Osteoblast (primary cell): ENCODE results near the gene CSH1. TPM values are rescaled to one million over a fixed set of nuclear protein-coding genes. Genes with fewer than 3 reads are reported as not detected.
"Not testable (repeated sequence)": the region's sequence is repeated elsewhere in the genome, so short reads cannot be mapped to it uniquely, and the experiment has no call there.

ENCODE experiments used
- DNase-seq: peaks from one replicate; pipeline ENCODE4 v3.0.0; 2011; ENCODE audit warnings: low spot score, mixed read lengths; ENCODE audit not compliant: insufficient read length; ENCODE audit errors: missing footprints
- H2AFZ ChIP-seq: 2 replicates; pipeline ENCODE4 v1.6.0; 2011; ENCODE audit warnings: mild to moderate bottlenecking, low read length
- H3K27ac ChIP-seq: 2 replicates; pipeline ENCODE4 v1.5.1; 2011; ENCODE audit warnings: mild to moderate bottlenecking, low read depth, low read length, moderate library complexity
- H3K27me3 ChIP-seq: 2 replicates; pipeline ENCODE4 v1.6.0; 2012; ENCODE audit warnings: mild to moderate bottlenecking, control low read depth, inconsistent platforms, low read length, moderate library complexity; ENCODE audit not compliant: insufficient read depth
- H3K36me3 ChIP-seq: 2 replicates; pipeline ENCODE4 v1.5.1; 2011; ENCODE audit warnings: mild to moderate bottlenecking, low read length, control low read depth, moderate library complexity; ENCODE audit not compliant: insufficient read depth
- H3K4me1 ChIP-seq: 2 replicates; pipeline ENCODE4 v1.5.1; 2011; ENCODE audit warnings: mild to moderate bottlenecking, low read length, control low read depth, moderate library complexity; ENCODE audit not compliant: insufficient read depth
- H3K4me2 ChIP-seq: 2 replicates; pipeline ENCODE4 v1.6.0; 2011; ENCODE audit warnings: mild to moderate bottlenecking, low read length; ENCODE audit not compliant: insufficient read depth
- H3K4me3 ChIP-seq: fragments of 200-600 bp; sonication (generic); 3 replicates; pipeline ENCODE4 v1.5.1; 2012; ENCODE audit warnings: mild to moderate bottlenecking, low read length, inconsistent platforms; ENCODE audit not compliant: insufficient read depth
- H3K79me2 ChIP-seq: 2 replicates; pipeline ENCODE4 v1.6.0; 2012; ENCODE audit warnings: mild to moderate bottlenecking, low read length, control low read depth, inconsistent platforms; ENCODE audit not compliant: insufficient read depth
- H3K9me3 ChIP-seq: 2 replicates; pipeline ENCODE4 v1.5.1; 2011; ENCODE audit warnings: low read depth, low read length, control low read depth
- H4K20me1 ChIP-seq: 2 replicates; pipeline ENCODE4 v1.6.0; 2012; ENCODE audit warnings: mild to moderate bottlenecking, low read length, control low read depth; ENCODE audit not compliant: insufficient read depth
- total RNA-seq: library from RNA; depleted of rRNA; stranded (reverse); fragments of >200 nt; gene quantifications from 2 replicates; pipeline ENCODE4 v1.2.3, GENCODE V29; 2012
- TF ChIP-seq, protein P1 (sequence below): IDR thresholded peaks from 2 replicates; pipeline ENCODE4 v1.5.1; 2011; ENCODE audit warnings: mild to moderate bottlenecking, low read depth, low read length, moderate library complexity; ENCODE audit errors: extremely low read depth

CSH1 gene
- total RNA-seq, 1 donor: not detected

DNA sequence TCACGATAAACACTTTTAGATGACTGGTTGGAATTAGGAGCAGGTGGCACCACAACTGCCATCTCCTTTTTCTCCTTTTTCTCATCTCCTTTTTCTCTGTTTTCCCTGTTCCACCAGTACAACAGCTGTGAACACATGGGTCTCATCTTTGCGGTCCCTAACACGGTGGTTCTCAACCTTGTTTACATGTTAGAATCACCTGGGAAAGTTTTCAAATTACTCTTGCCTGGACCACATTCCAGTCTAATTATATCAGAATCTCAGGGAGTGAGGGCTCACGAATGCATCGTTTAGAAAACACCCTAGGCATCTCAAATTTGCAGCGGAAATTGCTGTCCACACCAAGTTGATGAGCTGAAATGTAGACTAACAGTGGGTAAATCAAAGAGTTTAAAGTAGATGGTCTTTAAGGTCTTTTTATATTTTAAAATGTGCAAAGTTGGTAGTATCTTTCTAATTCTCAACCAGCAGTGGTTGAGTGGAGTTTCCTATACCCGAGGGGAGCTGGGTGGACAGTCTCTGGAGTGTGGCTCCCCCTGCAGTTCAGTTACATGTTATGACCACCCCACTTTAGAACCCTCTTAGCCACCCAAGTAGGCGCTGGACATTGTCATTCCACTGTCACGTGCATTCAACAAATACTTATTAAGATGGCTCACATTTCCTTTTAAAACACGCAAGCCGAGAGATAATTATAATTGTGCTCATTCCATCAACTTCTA, 3.9 kb downstream of the CSH1 start:
- not testable (repeated sequence) for H3K4me1 ChIP-seq, H3K27ac ChIP-seq, H3K4me2 ChIP-seq, H2AFZ ChIP-seq, H3K27me3 ChIP-seq, H3K79me2 ChIP-seq, H3K9me3 ChIP-seq, H3K4me3 ChIP-seq, H3K36me3 ChIP-seq, H4K20me1 ChIP-seq
- TF ChIP-seq, protein P1, sequence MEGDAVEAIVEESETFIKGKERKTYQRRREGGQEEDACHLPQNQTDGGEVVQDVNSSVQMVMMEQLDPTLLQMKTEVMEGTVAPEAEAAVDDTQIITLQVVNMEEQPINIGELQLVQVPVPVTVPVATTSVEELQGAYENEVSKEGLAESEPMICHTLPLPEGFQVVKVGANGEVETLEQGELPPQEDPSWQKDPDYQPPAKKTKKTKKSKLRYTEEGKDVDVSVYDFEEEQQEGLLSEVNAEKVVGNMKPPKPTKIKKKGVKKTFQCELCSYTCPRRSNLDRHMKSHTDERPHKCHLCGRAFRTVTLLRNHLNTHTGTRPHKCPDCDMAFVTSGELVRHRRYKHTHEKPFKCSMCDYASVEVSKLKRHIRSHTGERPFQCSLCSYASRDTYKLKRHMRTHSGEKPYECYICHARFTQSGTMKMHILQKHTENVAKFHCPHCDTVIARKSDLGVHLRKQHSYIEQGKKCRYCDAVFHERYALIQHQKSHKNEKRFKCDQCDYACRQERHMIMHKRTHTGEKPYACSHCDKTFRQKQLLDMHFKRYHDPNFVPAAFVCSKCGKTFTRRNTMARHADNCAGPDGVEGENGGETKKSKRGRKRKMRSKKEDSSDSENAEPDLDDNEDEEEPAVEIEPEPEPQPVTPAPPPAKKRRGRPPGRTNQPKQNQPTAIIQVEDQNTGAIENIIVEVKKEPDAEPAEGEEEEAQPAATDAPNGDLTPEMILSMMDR: peak; percentile 25
- DNase-seq: peak; percentile 2

DNA sequence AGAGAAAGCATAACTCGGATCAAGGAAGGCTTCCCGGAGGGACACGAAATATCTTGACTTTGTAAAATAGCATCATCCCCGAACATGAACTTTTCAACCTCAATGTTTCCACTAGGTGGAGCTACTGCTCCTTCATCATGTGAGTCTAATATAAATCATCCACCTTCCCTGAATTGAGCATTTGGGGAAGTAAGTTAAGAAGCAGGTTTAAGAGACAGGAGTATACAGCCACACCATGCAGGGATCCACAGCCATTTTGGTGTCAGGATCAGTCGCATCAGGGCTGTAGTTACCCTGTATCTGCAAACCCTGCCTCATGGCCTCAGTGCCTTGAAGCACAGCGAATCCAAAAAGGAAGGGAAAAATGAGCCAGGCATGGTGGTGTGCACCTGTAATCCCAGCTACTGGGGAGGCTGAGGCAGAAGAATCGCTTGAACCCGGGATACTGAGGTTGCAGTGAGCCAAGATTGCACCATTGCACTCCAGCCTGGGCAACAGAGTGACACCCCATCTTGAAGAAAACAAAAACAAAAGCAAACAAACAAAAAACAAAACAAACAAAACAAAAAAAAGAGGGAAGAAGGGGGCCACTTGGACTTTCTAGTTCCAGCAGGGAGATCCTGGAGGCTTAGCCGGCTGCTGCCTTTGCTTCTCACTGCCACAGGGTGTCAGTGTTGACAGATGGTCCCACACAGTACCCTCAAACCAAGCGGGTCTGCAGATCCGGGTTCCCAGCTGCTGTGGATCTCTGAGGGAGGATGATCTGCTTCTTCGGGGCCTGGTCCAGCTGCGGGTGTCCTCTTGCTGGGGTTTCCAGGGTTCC, 7.1 kb downstream of the CSH1 start:
- not testable (repeated sequence) for H3K27me3 ChIP-seq, DNase-seq, H3K4me3 ChIP-seq, H3K36me3 ChIP-seq, H3K4me1 ChIP-seq, H2AFZ ChIP-seq, H3K27ac ChIP-seq, H3K9me3 ChIP-seq, H4K20me1 ChIP-seq, H3K79me2 ChIP-seq, H3K4me2 ChIP-seq
- TF ChIP-seq, protein P1: peak; percentile 34

DNA sequence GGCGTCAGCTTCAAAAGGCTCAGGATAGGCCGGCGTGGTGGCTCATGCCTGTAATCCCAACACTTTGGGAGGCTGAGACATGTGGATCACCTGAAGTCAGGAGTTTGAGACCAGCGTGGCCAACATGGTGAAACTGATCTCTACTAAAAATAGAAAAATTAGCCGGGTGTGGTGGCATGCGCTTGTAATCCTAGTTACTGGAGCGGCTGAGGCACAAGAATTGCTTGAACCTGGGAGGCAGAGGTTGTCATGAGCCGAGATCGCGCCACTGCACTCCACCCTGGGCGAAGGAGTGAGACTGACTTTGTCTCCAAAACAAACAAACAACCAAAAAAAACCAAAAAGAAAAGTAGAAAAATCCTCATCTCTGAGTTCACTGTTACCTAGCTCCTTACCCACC, 11.3 kb downstream of the CSH1 start:
- not testable (repeated sequence) for H3K4me2 ChIP-seq, H3K36me3 ChIP-seq, H3K79me2 ChIP-seq, H3K4me3 ChIP-seq, DNase-seq, H3K27ac ChIP-seq, H3K4me1 ChIP-seq, H3K9me3 ChIP-seq, H3K27me3 ChIP-seq, H4K20me1 ChIP-seq, H2AFZ ChIP-seq

DNA sequence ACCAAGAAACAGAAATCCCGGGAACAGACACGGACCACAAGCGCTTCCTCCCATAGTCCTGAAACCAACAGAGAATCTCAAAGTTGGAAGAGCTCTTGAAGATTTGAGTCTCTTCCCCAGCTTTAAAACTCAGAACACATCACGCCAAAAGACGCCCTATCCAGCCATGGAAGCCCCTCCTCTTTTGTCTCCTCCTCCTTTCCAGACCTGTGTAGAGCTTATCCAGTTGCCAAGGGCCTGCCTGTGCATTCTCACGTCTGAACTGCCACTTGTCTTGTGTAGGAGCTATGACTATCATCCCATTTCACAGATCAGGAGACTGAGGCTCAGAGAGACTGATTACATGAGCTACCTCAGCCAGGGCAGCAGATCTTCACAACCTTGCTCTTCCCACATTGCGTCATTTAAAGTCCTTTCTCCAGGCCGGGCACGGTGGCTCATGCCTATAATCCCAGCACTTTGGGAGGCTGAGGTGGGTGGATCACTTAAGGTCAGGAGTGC, 13.7 kb downstream of the CSH1 start:
- not testable (repeated sequence) for H3K79me2 ChIP-seq, H3K4me2 ChIP-seq, H3K4me3 ChIP-seq, H3K27ac ChIP-seq, H3K4me1 ChIP-seq, H4K20me1 ChIP-seq, DNase-seq, H3K36me3 ChIP-seq, H3K27me3 ChIP-seq, H2AFZ ChIP-seq, H3K9me3 ChIP-seq
